ENCODE measurements around the gene EIF5.

EIF5 gene

GRCh38 chr14:103372552-103373304, 38.7 kb downstream of the EIF5 start:
- no peak for DNase-seq (ENCODE audit: low spot score)
- H3K27ac ChIP-seq, result no peak overlapping the region
- no peak for TF ChIP-seq CTCF (IDR thresholded peaks at IDR 0.05)
- H3K4me3 ChIP-seq, result no peak overlapping the region

- no peak for TF ChIP-seq CTCF (IDR thresholded peaks at IDR 0.05)
- Histone ChIP-seq H3K27ac (no peak overlapping the region), H3K4me3 (no peak overlapping the region)
- DNase-seq (ENCODE audit: low spot score), result no peak
Observed at GRCh38 chr14:103374121-103374520, 40.1 kb downstream of the EIF5 start.

- Histone ChIP-seq H3K4me3 (no peak overlapping the region), H3K27ac (no peak overlapping the region)
- TF ChIP-seq CTCF (IDR thresholded peaks at IDR 0.05), result no peak
- no peak for DNase-seq (ENCODE audit: low spot score)
Observed at GRCh38 chr14:103377522-103378037, 43.5 kb downstream of the EIF5 start.

- H3K27ac ChIP-seq, result no peak overlapping the region
- no peak for TF ChIP-seq CTCF (IDR thresholded peaks at IDR 0.05)
- no peak for DNase-seq (ENCODE audit: low spot score)
- H3K4me3 ChIP-seq, result no peak overlapping the region
Observed at GRCh38 chr14:103378038-103378854, 44.2 kb downstream of the EIF5 start.

GRCh38 chr14:103380719-103381377, 46.8 kb downstream of the EIF5 start:
- no peak for DNase-seq (ENCODE audit: low spot score)
- H3K27ac ChIP-seq, result no peak overlapping the region
- no peak overlapping the region for H3K4me3 ChIP-seq
- no peak for TF ChIP-seq CTCF (IDR thresholded peaks at IDR 0.05)

- H3K4me3 ChIP-seq, result no peak overlapping the region
- TF ChIP-seq CTCF (IDR thresholded peaks at IDR 0.05), result no peak
- DNase-seq (ENCODE audit: low spot score), result no peak
Observed at GRCh38 chr14:103382376-103382775, 48.3 kb downstream of the EIF5 start.

More at GRCh38 chr14:103382376-103382775, 48.3 kb downstream of the EIF5 start:
- H3K27ac ChIP-seq, result no peak overlapping the region
